Left ventricle myocardium superior (tissue), 1 donor: ENCODE data around the gene EIPR1. TPM values are rescaled to one million over a fixed set of nuclear protein-coding genes. Genes with fewer than 3 reads are reported as not detected.

Experiments used
- ATAC-seq: fragments of 200-7000 bp; cut with Tn5 transposase; one replicate; pipeline ENCODE4 v1.9.1; 2020; ENCODE audit warnings: mild to moderate bottlenecking, moderate library complexity
- DNase-seq: peaks from one replicate; pipeline ENCODE4 v3.0.0-alpha.2; 2020
- intact Hi-C: fragments of 100-400 bp; cut with micrococcal nuclease; formaldehyde crosslinking; loops from one replicate; pipeline ENCODE4 v1.11.0; 2022
- total RNA-seq: library from RNA; stranded (reverse); fragmentation: NEBNext Ultra II Directional; extraction: Animal tissue kit (Norgen Biotek cat#: 25700); gene quantifications from one replicate; pipeline ENCODE4 v1.2.1, GENCODE V29; 2021
- donor health status: DM: no; HTN: yes; CAD: no; lungs with severe emphysema.

The EIPR1 gene
- total RNA-seq, 1 donor from 2014 or later = 9.6 TPM

- no peak for DNase-seq
- ATAC-seq = no peak
- intact Hi-C loops = no loop called here
These were observed 133.1 kb downstream of the EIPR1 start for GRCh38 chr2:3244486-3244885.

- DNase-seq (no peak), ATAC-seq (no peak)
- intact Hi-C loops = no loop called here
These were observed 133.8 kb downstream of the EIPR1 start for GRCh38 chr2:3243804-3244203.

- intact Hi-C loops = no loop called here
- no peak for DNase-seq
- no peak for ATAC-seq
These were observed 134.8 kb downstream of the EIPR1 start for GRCh38 chr2:3242747-3243369.

- ATAC-seq (no peak), DNase-seq (no peak)
These were observed 135.5 kb downstream of the EIPR1 start for GRCh38 chr2:3241971-3242746.

GRCh38 chr2:3238951-3239841 lies 138.4 kb downstream of the EIPR1 start:
- intact Hi-C loops = no loop called here
- DNase-seq = no peak
- ATAC-seq = no peak

More at GRCh38 chr2:3241971-3242746, 135.5 kb downstream of the EIPR1 start:
- intact Hi-C loops = no loop called here

DNA sequence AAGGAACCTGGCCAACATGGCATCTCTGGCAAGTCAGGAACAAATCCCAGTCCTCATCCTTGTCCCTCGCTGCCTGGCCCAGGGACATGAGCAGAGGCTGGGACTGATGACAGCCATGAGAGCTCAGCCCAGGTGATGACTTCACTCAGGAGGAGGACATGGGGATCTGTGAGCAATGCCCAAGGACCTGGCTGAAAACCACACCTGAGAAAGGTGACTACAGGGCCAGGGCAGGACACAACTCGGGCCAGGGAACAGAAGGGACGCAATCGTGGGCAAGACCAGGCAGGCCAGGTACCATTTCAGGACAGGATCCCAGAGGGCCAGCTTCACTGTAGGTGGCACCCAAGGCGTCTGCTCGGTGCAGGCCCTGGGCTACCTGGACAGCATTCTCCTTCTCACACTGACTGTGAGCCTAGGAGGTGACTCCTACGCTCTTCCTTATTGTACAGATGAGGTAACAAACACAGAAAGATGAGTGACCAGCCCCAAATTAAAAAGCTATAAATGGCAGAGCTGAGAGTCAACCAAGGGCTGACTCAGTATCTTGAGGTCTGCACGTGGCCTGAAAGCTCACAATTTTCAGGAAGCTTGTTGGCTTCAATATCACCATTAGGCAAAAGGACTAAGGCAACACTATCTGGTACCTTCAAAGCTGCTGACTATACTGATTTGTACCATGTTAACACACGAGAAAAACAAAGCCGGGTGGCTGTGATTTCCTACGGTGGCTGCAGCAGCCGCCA lies 141.1 kb downstream of the EIPR1 start:
- ATAC-seq (no peak), DNase-seq (no peak)
- intact Hi-C loops = no loop called here

DNA sequence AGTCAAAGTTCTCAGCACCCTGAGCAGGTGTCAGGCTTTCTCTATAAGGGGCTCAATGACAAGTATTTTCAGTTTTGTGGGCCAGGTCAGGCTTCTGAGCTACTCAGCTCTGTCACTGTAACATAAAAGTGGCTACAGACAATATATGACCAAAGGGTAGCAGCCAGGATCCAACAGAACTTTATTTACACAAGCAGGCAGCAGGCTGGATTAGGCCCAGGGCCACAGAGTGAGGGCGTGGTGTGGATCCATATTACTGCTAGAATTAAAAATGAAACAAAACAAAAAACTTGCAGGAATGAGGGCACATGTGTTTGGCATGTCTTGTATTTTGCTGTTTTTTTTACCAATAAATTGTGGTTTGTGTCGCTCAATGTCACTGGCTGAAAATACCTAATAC lies 143.7 kb downstream of the EIPR1 start:
- no peak for ATAC-seq
- intact Hi-C loops = no loop called here
- DNase-seq = no peak

- no peak for ATAC-seq
- DNase-seq = no peak
- intact Hi-C loops = no loop called here
These were observed 148.4 kb downstream of the EIPR1 start for GRCh38 chr2:3229221-3229620.

DNA sequence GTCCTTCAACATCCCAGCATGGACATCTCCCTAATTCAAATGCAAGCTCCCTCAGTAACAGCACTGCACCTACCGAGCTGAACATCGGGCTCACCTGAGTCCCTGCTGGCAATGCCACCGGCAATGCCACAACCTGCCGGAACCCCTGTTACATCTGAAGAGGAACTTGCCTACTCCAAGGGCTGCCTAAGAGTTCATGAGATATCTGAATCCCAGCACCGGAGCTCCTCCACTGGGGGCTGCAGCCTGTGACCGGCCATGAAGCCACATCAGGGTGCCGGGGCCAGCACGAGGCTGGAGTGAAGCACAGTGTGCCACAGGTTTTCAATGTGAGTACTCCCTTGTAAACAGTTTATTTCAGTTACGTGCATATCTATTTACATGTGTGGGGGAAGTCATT lies 152.9 kb downstream of the EIPR1 start:
- DNase-seq (no peak), ATAC-seq (no peak)
- intact Hi-C loops = no loop called here

DNA sequence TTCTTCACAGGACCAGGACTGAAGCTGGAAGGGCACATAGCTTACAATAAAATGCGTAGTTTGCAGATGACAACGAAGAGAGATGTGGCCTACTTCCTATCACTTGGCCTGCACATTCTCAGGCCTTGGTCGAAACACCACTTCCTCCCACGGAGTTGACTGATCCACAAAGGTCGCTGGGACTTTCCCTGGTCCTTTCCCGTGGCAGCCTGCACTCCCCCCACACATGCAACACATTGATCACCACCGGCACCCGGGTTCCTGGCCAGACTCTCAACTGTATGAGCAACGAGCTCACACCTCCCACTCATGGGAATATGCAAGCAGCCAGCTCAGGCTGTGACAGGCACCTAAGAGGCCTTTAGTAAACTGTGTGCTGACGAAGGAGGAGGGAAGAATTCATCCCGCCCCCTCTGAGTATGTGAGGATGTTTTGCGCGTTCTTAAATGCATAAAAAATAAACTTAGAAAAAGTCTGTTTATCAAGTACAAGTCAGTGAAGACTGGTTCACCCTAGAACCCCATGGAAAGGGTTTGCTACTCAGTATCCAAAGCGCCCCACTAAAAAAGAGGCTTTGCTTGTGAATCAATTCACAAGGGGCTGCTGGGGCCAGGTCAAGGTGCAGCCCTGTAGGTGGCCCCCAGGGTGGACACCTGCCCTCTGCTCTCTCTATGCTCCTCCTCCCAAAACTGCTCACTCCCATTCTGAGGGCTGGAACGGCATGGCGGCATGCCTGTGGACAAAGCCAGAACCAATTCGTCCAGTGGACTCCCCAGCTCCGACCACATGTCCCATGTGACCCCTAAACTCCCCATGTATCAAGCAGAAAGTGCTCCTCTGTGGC lies 154.3 kb downstream of the EIPR1 start:
- DNase-seq (no peak), ATAC-seq (no peak)
- intact Hi-C loops = no loop called here

DNA sequence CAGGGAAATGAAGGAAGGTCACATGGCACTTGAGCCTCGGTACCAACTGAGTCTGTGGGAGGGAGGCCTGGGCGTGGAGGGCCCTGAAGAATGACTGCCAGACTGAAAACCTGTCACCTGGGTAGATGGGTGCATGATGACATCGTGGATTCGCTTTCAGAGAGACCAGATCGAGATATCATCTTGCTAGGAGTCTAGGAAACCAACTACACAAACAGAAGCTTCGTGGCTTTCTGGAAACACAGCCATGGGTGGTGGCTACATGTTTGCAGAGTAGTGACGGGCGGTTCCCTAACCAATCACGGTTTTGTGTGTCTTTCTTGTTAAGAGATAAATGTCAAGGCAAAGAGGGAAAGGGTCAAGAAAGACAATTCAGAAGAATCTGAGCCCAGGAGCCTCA lies 155.0 kb downstream of the EIPR1 start:
- intact Hi-C loops = no loop called here
- ATAC-seq (no peak), DNase-seq (no peak)

- no peak for DNase-seq
- no peak for ATAC-seq
- intact Hi-C loops = no loop called here
These were observed 158.1 kb downstream of the EIPR1 start for GRCh38 chr2:3219536-3219935.

- DNase-seq = no peak
- no peak for ATAC-seq
- intact Hi-C loops = no loop called here
These were observed 160.0 kb downstream of the EIPR1 start for GRCh38 chr2:3217646-3218045.

GRCh38 chr2:3216841-3217495 lies 160.7 kb downstream of the EIPR1 start:
- DNase-seq (no peak), ATAC-seq (no peak)
- intact Hi-C loops = no loop called here

GRCh38 chr2:3214806-3215404 lies 162.7 kb downstream of the EIPR1 start:
- no peak for ATAC-seq
- intact Hi-C loops = no loop called here
- no peak for DNase-seq

DNA sequence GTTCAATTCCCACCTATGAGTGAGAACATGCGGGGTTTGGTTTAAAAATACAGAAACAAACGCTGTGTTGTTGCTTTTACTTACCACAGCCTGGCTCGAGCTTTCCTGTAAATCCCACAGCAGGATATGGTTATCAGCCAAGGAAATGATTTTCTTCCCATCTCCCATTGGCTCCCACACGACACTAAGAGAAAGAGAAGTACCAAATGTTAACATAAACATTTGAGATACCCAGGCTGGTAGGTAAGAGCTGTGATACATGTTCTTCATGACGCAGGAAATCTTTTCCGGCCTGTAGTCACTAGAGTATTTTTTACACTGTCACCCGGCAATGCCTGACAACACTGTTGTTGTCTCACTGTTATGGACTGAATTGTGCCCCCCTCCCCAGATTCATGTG lies 163.6 kb downstream of the EIPR1 start:
- DNase-seq (no peak), ATAC-seq (no peak)
- intact Hi-C loops = no loop called here

GRCh38 chr2:3212984-3213383 lies 164.6 kb downstream of the EIPR1 start:
- DNase-seq = no peak

DNA sequence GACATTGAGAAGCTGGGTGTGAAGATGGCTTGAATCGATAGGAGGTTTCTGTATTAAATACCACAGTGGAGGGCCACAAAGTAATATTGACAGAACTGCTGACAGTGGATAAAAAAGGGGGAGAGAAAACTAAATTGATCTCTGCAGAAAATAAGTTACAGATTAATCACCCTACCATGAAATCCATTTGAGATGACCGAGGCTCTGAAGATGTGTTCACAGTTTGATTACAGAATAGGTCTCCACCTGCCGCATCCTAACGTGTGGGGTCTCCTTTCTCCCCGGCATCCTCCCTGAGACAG lies 165.6 kb downstream of the EIPR1 start:
- intact Hi-C loops = no loop called here
- DNase-seq (no peak), ATAC-seq (no peak)

More at GRCh38 chr2:3212984-3213383, 164.6 kb downstream of the EIPR1 start:
- intact Hi-C loops = no loop called here
- no peak for ATAC-seq
